Endodermal cell (in vitro differentiated cells): ENCODE measurements around the gene EFCAB6. TPM values are rescaled to one million over a fixed set of nuclear protein-coding genes. Genes with fewer than 3 reads are reported as not detected.

Experiments
- DNase-seq: peaks from one replicate; pipeline ENCODE4 v3.0.0-alpha.2; 2017
- H3K27ac ChIP-seq: 2 replicates; pipeline ENCODE4 v1.5.1; 2013; ENCODE audit warnings: mild to moderate bottlenecking, low read depth, low read length, moderate library complexity
- H3K27me3 ChIP-seq: 2 replicates; pipeline ENCODE4 v1.6.1; 2013; ENCODE audit warnings: mild to moderate bottlenecking, low read length, moderate library complexity; ENCODE audit not compliant: insufficient read depth, control insufficient read depth, poor library complexity, severe bottlenecking
- H3K36me3 ChIP-seq: 2 replicates; pipeline ENCODE4 v1.7.0; 2013; ENCODE audit warnings: mild to moderate bottlenecking, low read length, moderate library complexity; ENCODE audit not compliant: control insufficient read depth, insufficient read depth
- H3K4me1 ChIP-seq: one replicate; pipeline ENCODE4 v1.7.0; 2013; ENCODE audit warnings: low read length; ENCODE audit not compliant: control insufficient read depth, insufficient read depth
- H3K4me3 ChIP-seq: 2 replicates; pipeline ENCODE4 v1.5.1; 2013; ENCODE audit warnings: mild to moderate bottlenecking, low read length, moderate library complexity
- H3K9ac ChIP-seq: 2 replicates; pipeline ENCODE4 v1.6.1; 2013; ENCODE audit warnings: mild to moderate bottlenecking, low read length, moderate library complexity; ENCODE audit not compliant: poor library complexity, severe bottlenecking; ENCODE audit errors: extremely low read depth
- H3K9me3 ChIP-seq: 2 replicates; pipeline ENCODE4 v1.6.1; 2013; ENCODE audit warnings: mild to moderate bottlenecking, low read length, moderate library complexity; ENCODE audit not compliant: control insufficient read depth
- H3K27ac Mint-ChIP-seq: 2 replicates; pipeline ENCODE4 v1.8.0; 2020; ENCODE audit warnings: mixed read lengths
- H3K27me3 Mint-ChIP-seq: 2 replicates; pipeline ENCODE4 v1.8.0; 2021; ENCODE audit warnings: mild to moderate bottlenecking, mixed read lengths; ENCODE audit not compliant: insufficient read depth
- H3K36me3 Mint-ChIP-seq: 2 replicates; pipeline ENCODE4 v1.8.0; 2020; ENCODE audit warnings: low read depth, mixed read lengths
- H3K4me1 Mint-ChIP-seq: 2 replicates; pipeline ENCODE4 v1.8.0; 2020; ENCODE audit warnings: mixed read lengths
- H3K4me3 Mint-ChIP-seq: 2 replicates; pipeline ENCODE4 v1.8.0; 2020; ENCODE audit warnings: mild to moderate bottlenecking, moderate library complexity, mixed read lengths
- H3K9me3 Mint-ChIP-seq: 2 replicates; pipeline ENCODE4 v1.8.0; 2020; ENCODE audit warnings: mild to moderate bottlenecking, mixed read lengths
- CTCF ChIP-seq: fragments of 200-600 bp; sonication (generic); conservative IDR thresholded peaks from 2 replicates; pipeline ENCODE4 v1.5.0; 2021; ENCODE audit warnings: antibody characterized with exemption, mild to moderate bottlenecking
- WGBS, 2 experiments: methylation state at CpG; one replicate each; pipeline versions ENCODE4 v1.1.5 to v1.1.7; 2013; ENCODE audit warnings: missing lambda C conversion rate in 2 of 2, mixed read lengths in 1 of 2; ENCODE audit not compliant: insufficient coverage in 1 of 2, insufficient read length in 1 of 2; 5-methylcytosine and 5-hydroxymethylcytosine counted together
- total RNA-seq, 2 donors: library from RNA; stranded (reverse); fragmentation: NEBNext Ultra II Directional in 1 of 2; extraction: Animal tissue kit (Norgen Biotek cat#: 25700) in 1 of 2; gene quantifications; 2 replicates in 1 of 2; 3 replicates in 1 of 2; pipeline ENCODE4 v1.2.1, GENCODE V29; 2021

EFCAB6 gene
- total RNA-seq, 2 donors from 2014 or later: 1.8 to 2.0 TPM

- no peak overlapping the region for H3K9ac ChIP-seq
- Mint-ChIP-seq H3K9me3 (no peaks in the 10 kb centered on the region), H3K27ac (no peak overlapping the region), H3K4me1 (peaks cover 8% of the 10 kb centered on the region), H3K27me3 (no peaks in the 10 kb centered on the region), H3K4me3 (no peak overlapping the region), H3K36me3 (no peaks in the 10 kb centered on the region)
- no peaks in the 10 kb centered on the region for H3K27me3 ChIP-seq
- H3K4me3 ChIP-seq: no peak overlapping the region
- H3K4me1 ChIP-seq: no peaks in the 10 kb centered on the region
- TF ChIP-seq CTCF: no peak
- H3K27ac ChIP-seq: no peak overlapping the region
- DNase-seq: no peak
- H3K9me3 ChIP-seq: peaks cover 8% of the 10 kb centered on the region
- WGBS, 2 experiments: 81 to 91% methylated on average over 15 to 21 of the region's 22 CpGs
- no peaks in the 10 kb centered on the region for H3K36me3 ChIP-seq
Observed at GRCh38 chr22:43561415-43562178, 250.5 kb downstream of the EFCAB6 start.

- Mint-ChIP-seq H3K27ac (no peak overlapping the region), H3K4me1 (peaks cover 8% of the 10 kb centered on the region), H3K27me3 (no peaks in the 10 kb centered on the region), H3K4me3 (no peak overlapping the region), H3K36me3 (no peaks in the 10 kb centered on the region), H3K9me3 (no peaks in the 10 kb centered on the region)
- H3K4me3 ChIP-seq: no peak overlapping the region
- DNase-seq: no peak
- no peaks in the 10 kb centered on the region for H3K27me3 ChIP-seq
- H3K27ac ChIP-seq: no peak overlapping the region
- H3K4me1 ChIP-seq: no peaks in the 10 kb centered on the region
- no peak overlapping the region for H3K9ac ChIP-seq
- 91 to 99% methylated on average over 14 to 18 of the region's 18 CpGs for WGBS, 2 experiments
- peaks cover 8% of the 10 kb centered on the region for H3K9me3 ChIP-seq
- no peaks in the 10 kb centered on the region for H3K36me3 ChIP-seq
- TF ChIP-seq CTCF: no peak
Observed at GRCh38 chr22:43560651-43561050, 251.5 kb downstream of the EFCAB6 start.

GRCh38 chr22:43555561-43556515 lies 256.3 kb downstream of the EFCAB6 start:
- no peak overlapping the region for H3K4me3 Mint-ChIP-seq
- no peak overlapping the region for H3K27ac Mint-ChIP-seq
- WGBS, 2 experiments: 86 to 88% methylated on average over 7 to 11 of the region's 11 CpGs
- H3K9me3 ChIP-seq: peaks cover 8% of the 10 kb centered on the region
- no peaks in the 10 kb centered on the region for H3K36me3 Mint-ChIP-seq
- H3K27me3 Mint-ChIP-seq: no peaks in the 10 kb centered on the region
- no peaks in the 10 kb centered on the region for H3K4me1 Mint-ChIP-seq
- H3K4me3 ChIP-seq: no peak overlapping the region
- H3K27ac ChIP-seq: no peak overlapping the region
- H3K9me3 Mint-ChIP-seq: peaks cover 14% of the 10 kb centered on the region
- TF ChIP-seq CTCF: no peak
- peak; percentile 37 for DNase-seq
- no peaks in the 10 kb centered on the region for H3K4me1 ChIP-seq
- no peaks in the 10 kb centered on the region for H3K27me3 ChIP-seq
- no peaks in the 10 kb centered on the region for H3K36me3 ChIP-seq
- no peak overlapping the region for H3K9ac ChIP-seq
